Kidney epithelial cell (primary cell): ENCODE measurements around the gene ANGPT4. TPM values are rescaled to one million over a fixed set of nuclear protein-coding genes. Genes with fewer than 3 reads are reported as not detected.

Experiments used
- DNase-seq: peaks from one replicate; pipeline ENCODE4 v3.0.0-alpha.2; 2010; ENCODE audit warnings: low read depth
- H3K27me3 ChIP-seq: 2 replicates; pipeline ENCODE4 v1.6.0; 2011; ENCODE audit warnings: low read length; ENCODE audit not compliant: control insufficient read depth, insufficient read depth
- H3K36me3 ChIP-seq: 2 replicates; pipeline ENCODE4 v1.5.1; 2011; ENCODE audit warnings: low read length; ENCODE audit not compliant: control insufficient read depth, insufficient read depth
- H3K4me3 ChIP-seq: 2 replicates; pipeline ENCODE4 v1.5.1; 2011; ENCODE audit warnings: low read depth, mild to moderate bottlenecking, control low read depth, low read length
- total RNA-seq: library from RNA; depleted of rRNA; stranded (reverse); fragments of >200 nt; gene quantifications from 2 replicates; pipeline ENCODE4 v1.2.3, GENCODE V29; 2015
- TF ChIP-seq, protein P1 (sequence below): IDR thresholded peaks from 2 replicates; pipeline ENCODE4 v1.5.1; 2011; ENCODE audit warnings: mild to moderate bottlenecking, moderate library complexity, low read length, control low read depth, inconsistent platforms; ENCODE audit not compliant: insufficient read depth, poor library complexity, severe bottlenecking

ANGPT4 gene
- total RNA-seq, 1 donor from 2014 or later = not detected

DNA sequence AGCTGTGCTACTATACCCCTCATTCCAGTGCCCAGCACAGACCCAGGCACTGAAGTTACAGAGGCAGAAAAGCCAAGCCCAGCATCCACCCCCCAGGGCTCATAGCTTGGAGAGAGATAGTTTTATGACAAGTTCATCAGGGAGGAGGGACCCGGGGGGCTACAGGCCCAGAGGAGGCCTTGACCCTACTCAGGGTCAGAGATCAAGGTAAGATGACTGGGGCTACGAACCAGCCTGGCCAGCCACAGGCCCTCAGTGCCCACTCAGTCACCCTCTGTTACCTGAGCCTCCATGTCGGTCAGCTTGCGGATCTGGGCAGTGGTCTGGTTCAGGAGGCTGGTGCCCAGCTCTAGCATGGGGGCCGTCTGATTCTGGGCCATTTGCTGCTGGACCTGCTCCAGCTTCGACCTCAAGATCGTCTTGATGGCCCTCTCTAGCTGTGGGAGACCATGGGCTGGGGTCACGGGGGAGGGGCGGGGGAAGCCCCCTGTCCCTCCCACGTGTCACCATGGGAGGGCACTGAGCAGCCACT lies 26.1 kb downstream of the ANGPT4 start:
- Histone ChIP-seq H3K4me3 (no peak overlapping the region), H3K36me3 (no peaks in the 10 kb centered on the region), H3K27me3 (peaks cover 44% of the 10 kb centered on the region)
- TF ChIP-seq, protein P1, sequence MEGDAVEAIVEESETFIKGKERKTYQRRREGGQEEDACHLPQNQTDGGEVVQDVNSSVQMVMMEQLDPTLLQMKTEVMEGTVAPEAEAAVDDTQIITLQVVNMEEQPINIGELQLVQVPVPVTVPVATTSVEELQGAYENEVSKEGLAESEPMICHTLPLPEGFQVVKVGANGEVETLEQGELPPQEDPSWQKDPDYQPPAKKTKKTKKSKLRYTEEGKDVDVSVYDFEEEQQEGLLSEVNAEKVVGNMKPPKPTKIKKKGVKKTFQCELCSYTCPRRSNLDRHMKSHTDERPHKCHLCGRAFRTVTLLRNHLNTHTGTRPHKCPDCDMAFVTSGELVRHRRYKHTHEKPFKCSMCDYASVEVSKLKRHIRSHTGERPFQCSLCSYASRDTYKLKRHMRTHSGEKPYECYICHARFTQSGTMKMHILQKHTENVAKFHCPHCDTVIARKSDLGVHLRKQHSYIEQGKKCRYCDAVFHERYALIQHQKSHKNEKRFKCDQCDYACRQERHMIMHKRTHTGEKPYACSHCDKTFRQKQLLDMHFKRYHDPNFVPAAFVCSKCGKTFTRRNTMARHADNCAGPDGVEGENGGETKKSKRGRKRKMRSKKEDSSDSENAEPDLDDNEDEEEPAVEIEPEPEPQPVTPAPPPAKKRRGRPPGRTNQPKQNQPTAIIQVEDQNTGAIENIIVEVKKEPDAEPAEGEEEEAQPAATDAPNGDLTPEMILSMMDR = no peak
- DNase-seq = no peak

DNA sequence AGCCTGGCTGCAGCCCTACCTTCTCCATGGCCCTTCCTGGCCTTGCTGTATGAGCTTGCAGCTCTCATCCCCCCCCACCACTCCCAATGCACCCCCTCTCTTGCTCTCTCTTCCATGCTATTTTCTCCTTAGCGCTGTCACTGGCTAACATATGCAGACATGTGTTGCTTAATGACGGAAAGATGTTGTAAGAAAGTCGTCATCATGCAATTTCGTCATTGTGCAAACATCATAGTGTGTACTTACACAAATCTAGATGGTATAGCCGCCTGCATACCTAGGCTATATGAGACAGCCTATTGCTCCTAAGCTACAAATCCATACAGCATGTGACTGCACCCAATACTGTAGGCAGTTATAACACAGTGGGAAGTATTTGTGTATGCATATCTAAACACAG lies 27.0 kb downstream of the ANGPT4 start:
- TF ChIP-seq, protein P1 = no peak
- H3K4me3 ChIP-seq = no peak overlapping the region
- peaks cover 49% of the 10 kb centered on the region for H3K27me3 ChIP-seq
- no peaks in the 10 kb centered on the region for H3K36me3 ChIP-seq
- DNase-seq = no peak

DNA sequence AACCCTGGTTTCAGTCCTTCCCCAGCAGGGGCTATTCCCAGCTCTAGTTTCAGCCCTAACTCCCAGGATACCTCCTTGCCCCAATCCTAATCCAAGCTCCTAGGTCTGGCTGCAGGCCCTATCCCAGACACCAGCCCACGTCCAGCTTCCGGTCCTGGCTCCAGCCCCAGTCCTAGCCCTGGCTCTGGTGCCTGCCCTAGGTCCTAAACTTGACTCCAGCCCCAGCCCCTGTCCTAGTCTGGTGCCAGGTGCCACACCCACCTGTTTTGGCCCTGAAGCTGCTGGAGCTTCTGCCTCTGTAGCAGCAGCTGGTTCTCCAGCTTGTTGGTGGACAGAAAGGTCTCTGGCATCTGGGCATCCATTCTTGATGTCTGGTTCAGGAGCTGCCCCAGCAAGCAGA lies 28.1 kb downstream of the ANGPT4 start:
- no peaks in the 10 kb centered on the region for H3K36me3 ChIP-seq
- TF ChIP-seq, protein P1 = no peak
- no peak for DNase-seq
- peaks cover 50% of the 10 kb centered on the region for H3K27me3 ChIP-seq
- no peak overlapping the region for H3K4me3 ChIP-seq

DNA sequence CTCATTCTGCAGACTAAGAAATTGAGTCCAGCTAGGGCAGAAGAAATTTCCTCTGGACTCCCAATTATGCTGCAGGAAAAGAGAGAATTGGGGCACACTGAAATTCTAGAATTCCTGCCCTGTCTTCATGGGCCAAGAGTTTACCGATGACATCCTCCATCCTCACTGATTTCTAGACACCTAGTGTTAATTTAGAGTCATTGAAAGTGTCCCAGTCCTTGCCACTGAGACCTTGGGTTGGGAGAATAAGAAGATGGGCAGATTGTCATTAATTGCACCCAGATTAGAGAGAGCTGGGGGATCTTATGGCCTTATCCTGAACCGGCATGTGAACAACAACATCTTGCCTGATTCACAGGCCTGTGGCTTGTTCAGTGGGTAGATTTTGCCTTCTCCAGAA lies 29.0 kb downstream of the ANGPT4 start:
- Histone ChIP-seq H3K4me3 (no peak overlapping the region), H3K27me3 (peaks cover 47% of the 10 kb centered on the region), H3K36me3 (no peaks in the 10 kb centered on the region)
- no peak for DNase-seq
- TF ChIP-seq, protein P1 = no peak

DNA sequence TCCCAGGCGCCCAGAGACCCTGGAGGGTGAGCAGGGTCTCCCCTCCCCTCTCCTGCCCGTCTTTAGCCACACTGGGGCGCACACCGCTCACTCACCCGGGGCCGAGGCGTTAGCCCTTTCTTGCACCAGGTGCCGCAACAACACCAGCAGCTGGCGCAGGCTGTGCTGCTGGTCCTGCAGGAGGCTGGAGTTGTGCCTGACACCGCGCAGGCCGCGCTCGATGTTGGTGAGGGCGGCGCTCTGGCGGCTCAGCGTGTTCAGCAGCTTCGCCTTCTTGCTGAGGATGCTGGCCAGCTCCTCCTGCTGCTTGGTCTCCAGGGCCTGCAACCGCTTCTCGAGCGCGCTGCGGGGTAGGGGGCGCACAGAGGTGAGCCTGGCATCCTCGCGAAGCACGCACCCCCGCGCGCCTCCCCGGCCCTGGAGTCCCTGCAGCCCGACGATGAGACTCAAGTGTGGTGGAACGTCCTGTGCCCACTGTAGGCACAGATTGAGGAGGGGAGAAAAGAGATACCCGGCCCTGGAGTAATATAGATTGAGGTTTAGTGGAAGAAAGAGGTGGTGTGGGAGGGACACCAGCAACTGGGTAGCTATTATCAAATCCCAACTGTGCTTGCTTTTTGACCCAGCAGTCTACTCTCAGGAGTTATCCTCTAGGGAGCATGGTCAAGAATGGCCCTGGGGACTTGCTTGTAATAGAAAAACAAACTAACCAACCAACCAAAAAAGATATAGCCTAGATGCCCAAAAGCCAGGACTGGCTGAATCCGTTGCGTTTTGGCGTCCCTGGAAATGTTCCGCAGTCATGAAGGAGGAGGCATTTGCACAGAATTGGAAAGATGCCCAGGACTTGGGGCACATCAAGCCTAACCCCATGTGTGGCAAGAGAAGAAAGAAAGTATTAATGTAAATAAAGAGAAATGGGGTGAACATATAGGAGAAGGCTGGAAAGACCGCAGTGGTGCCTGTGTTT lies 30.9 kb downstream of the ANGPT4 start:
- TF ChIP-seq, protein P1 = no peak
- peaks cover 44% of the 10 kb centered on the region for H3K27me3 ChIP-seq
- H3K4me3 ChIP-seq = no peak overlapping the region
- DNase-seq = no peak
- H3K36me3 ChIP-seq = no peaks in the 10 kb centered on the region

DNA sequence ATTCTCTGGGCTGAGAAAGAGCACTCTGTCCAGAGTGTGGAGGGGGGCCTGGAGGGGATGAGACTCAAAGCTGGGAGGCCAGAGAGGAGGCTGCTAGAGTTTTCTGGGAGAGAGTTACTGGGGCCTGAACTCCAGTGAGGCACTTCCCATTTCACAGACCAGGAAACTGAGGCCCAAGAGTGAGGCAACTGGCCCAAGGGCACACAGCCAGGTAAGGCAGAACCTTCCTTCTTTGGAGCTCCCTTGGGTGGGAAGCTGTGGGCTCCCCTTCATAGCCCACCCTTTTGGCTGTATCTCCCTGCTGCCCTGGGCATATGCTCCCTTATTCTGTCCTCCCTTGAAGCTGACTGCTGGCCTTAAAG lies 34.4 kb downstream of the ANGPT4 start:
- Histone ChIP-seq H3K36me3 (no peaks in the 10 kb centered on the region), H3K27me3 (peaks cover 21% of the 10 kb centered on the region), H3K4me3 (no peak overlapping the region)
- TF ChIP-seq, protein P1 = no peak
- DNase-seq = no peak
